C1 segment of cervical spinal cord (tissue), 14 donors: ENCODE results near the gene PLEKHN1.
A peak's percentile ranks its signal among the peaks of the same experiment; 100 is the strongest.

Experiments used
- DNase-seq, 14 donors: peaks; one replicate each; lab custom pipeline; 2025; lab: John Stamatoyannopoulos, UW

The PLEKHN1 gene

GRCh38 chr1:1024149-1024770, 58.0 kb downstream of the PLEKHN1 start:
- no peak for DNase-seq

DNA sequence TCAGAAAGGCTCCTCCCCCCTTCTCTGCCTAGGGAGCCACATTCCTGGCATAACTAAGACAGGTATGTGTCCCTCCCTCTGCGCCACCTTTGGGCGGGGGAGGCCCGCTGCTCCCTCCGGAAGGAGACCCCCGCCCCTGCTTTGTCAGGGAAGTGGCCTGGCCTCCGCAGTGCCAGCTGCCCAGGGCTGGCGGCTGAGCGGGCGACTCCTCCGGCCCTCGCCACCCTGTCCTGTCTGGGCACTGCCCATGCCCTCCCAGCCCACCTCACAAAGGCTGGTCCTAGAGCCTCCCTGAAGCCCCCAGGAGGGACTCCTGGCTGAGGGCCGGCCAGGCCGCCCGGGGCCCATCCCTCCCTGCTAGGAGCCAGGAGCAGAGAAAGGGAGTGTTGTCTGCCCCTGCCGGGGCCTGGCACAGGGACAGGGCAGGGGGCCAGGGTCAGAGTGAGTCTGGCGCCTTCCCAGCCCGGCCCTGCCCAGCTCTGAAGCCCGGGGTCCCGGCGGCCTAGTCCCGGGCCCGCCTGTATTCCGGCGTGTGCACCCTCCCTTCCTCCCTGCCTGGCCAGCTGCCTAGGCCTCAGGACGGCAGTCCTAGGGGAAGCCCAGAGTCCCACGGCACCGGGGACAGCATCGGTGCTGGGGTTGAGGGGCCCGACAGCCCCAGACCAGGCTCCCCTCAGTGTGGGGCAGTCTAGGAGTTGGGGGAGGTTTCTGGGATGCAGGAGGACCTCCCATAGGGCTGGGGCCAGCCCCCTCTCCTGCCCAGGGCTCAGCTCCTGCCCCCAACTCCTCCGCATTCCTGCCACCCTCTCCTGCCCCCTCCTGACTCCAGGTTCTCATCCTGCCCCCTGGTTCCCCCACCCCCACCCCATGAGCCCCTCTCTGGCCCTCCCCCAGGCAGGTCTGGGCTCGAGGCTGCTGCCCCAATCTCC, 58.8 kb downstream of the PLEKHN1 start:
- peak in 5 of 14 donors; percentile 16 to 65 (median 35) for DNase-seq
